ENCODE data around the gene JMJD7. TPM values are rescaled to one million over a fixed set of nuclear protein-coding genes. Genes with fewer than 3 reads are reported as not detected.

JMJD7 gene
- total RNA-seq, 1 donor from 2014 or later = 18.5 TPM

Small RNA genes within 50 kb of the gene (microRNA-seq; reads per million reads assigned to microRNA genes)
- gene MIR4310 = not detected

Other genes starting within 250 kb of the JMJD7 start
- 55.5 TPM for gene MGA, start 167.7 kb upstream of the JMJD7 start, total RNA-seq
- gene MAPKBP1, start 53.6 kb upstream of the JMJD7 start, total RNA-seq = 54.3 TPM
- 9.8 TPM for gene PLA2G4B, start 10.8 kb downstream of the JMJD7 start, total RNA-seq
- gene SPTBN5, start 66.0 kb downstream of the JMJD7 start, total RNA-seq = 35.0 TPM
- gene EHD4, start 144.5 kb downstream of the JMJD7 start, total RNA-seq = 27.3 TPM
- gene PLA2G4E, start 192.9 kb downstream of the JMJD7 start, total RNA-seq = not detected